Measurements from ENCODE around the gene ZNF354B. TPM values are rescaled to one million over a fixed set of nuclear protein-coding genes. Genes with fewer than 3 reads are reported as not detected.

ZNF354B gene
- total RNA-seq, 1 donor: 5.7 TPM

Other genes with a start within 250 kb of the ZNF354B start
- 92.1 TPM for gene CLK4, start 232.9 kb upstream of the ZNF354B start, total RNA-seq
- gene ZNF354A, start 129.3 kb upstream of the ZNF354B start, total RNA-seq: 5.6 TPM
- 0.73 TPM for gene ZFP2, start 36.0 kb downstream of the ZNF354B start, total RNA-seq
- not detected for gene ZNF454, start 81.2 kb downstream of the ZNF354B start, total RNA-seq
- gene GRM6, start 135.4 kb downstream of the ZNF354B start, total RNA-seq: not detected
- 4.1 TPM for gene ZNF879, start 163.9 kb downstream of the ZNF354B start, total RNA-seq
- 3.3 TPM for gene ZNF354C, start 200.4 kb downstream of the ZNF354B start, total RNA-seq

Data from mononuclear cell (primary cell).